GM12878 (cell line): ENCODE results near the gene NUMA1. TPM values are rescaled to one million over a fixed set of nuclear protein-coding genes. Genes with fewer than 3 reads are reported as not detected.

ENCODE experiments used
- ATAC-seq: fragments of 200-7000 bp; cut with Tn5 transposase; 3 replicates; pipeline ENCODE4 v1.9.1; 2020; ENCODE audit warnings: mild to moderate bottlenecking, moderate library complexity
- BruUV-seq: library from RNA; stranded (reverse); fragments of 400-500 nt; replicated peaks from 2 replicates; lab custom pipeline; 2021; lab: Mats Ljungman, UMichigan
- CTCF ChIA-PET: fragments of 300-600 bp; sonication (Branson Sonifier 250); formaldehyde crosslinking; extraction: SDS; loops from one replicate; lab custom pipeline; 2021; ENCODE audit warnings: inconsistent platforms; lab: Yijun Ruan, JAX
- POLR2A ChIA-PET: fragments of 350-600 bp; formaldehyde crosslinking; extraction: SDS; loops from one replicate; lab custom pipeline; 2021; ENCODE audit warnings: inconsistent platforms; lab: Charles Lee
- RAD21 ChIA-PET: fragments of 300-600 bp; sonication (Branson Sonifier 250); formaldehyde crosslinking; loops from one replicate; lab custom pipeline; 2023; ENCODE audit warnings: antibody characterized with exemption; ENCODE audit not compliant: unreplicated experiment; lab: Charles Lee
- SMC1A ChIA-PET: fragments of 300-600 bp; sonication (Branson Sonifier 250); formaldehyde crosslinking; loops from one replicate; lab custom pipeline; 2023; ENCODE audit not compliant: unreplicated experiment, uncharacterized antibody; lab: Charles Lee
- DNase-seq: peaks from one replicate; pipeline ENCODE4 v3.0.0-alpha.2; 2011; ENCODE audit warnings: low read depth, low spot score
- FAIRE-seq: peaks from 3 replicates; lab custom pipeline; 2011; peaks lifted over from hg19 to GRCh38; lab: Jason Lieb, UNC
- H2AFZ ChIP-seq: 2 replicates; pipeline ENCODE4 v1.6.0; 2011; ENCODE audit warnings: low read depth, low read length, control low read depth; ENCODE audit not compliant: control insufficient read depth
- H3K27ac ChIP-seq: 2 replicates; pipeline ENCODE4 v1.5.1; 2011; ENCODE audit warnings: control low read depth; ENCODE audit not compliant: control insufficient read depth, insufficient read depth
- H3K27me3 ChIP-seq, 2 experiments: replicated peaks in 1 of 2; 2 replicates each; pipeline versions ENCODE4 v1.6.0 to v1.6.1; 2011; ENCODE audit warnings: low read length in 1 of 2; ENCODE audit not compliant: control insufficient read depth in 2 of 2, insufficient read depth in 2 of 2
- H3K36me3 ChIP-seq, 2 experiments: 2 replicates each; pipeline ENCODE4 v1.5.1; 2011; ENCODE audit warnings: low read length in 1 of 2; ENCODE audit not compliant: control insufficient read depth in 2 of 2, insufficient read depth in 2 of 2
- H3K4me1 ChIP-seq: 2 replicates; pipeline ENCODE4 v1.6.1; 2011; ENCODE audit warnings: mild to moderate bottlenecking, low read length, moderate library complexity, mixed read lengths; ENCODE audit not compliant: control insufficient read depth, insufficient read depth
- H3K4me2 ChIP-seq: 2 replicates; pipeline ENCODE4 v1.6.0; 2011; ENCODE audit warnings: control low read depth; ENCODE audit not compliant: control insufficient read depth, insufficient read depth
- H3K4me3 ChIP-seq: fragments of 200-600 bp; sonication (generic); 2 replicates; pipeline ENCODE4 v1.5.1; 2016
- H3K79me2 ChIP-seq: 2 replicates; pipeline ENCODE4 v1.6.0; 2011; ENCODE audit warnings: low read length; ENCODE audit not compliant: control insufficient read depth, insufficient read depth
- H3K9ac ChIP-seq: 2 replicates; pipeline ENCODE4 v1.8.0; 2011; ENCODE audit warnings: low read length, control low read depth, mixed read lengths; ENCODE audit not compliant: control insufficient read depth, insufficient read depth
- H3K9me3 ChIP-seq: replicated peaks from 3 replicates; pipeline ENCODE4 v1.5.1; 2011; ENCODE audit warnings: mild to moderate bottlenecking, low read length; ENCODE audit not compliant: control insufficient read depth, insufficient read depth
- H4K20me1 ChIP-seq: 2 replicates; pipeline ENCODE4 v1.6.0; 2011; ENCODE audit not compliant: control insufficient read depth, insufficient read depth
- EED ChIP-seq: sonication (generic); IDR thresholded peaks from 2 replicates; pipeline ENCODE4 v1.6.1; 2016; ENCODE audit warnings: antibody characterized with exemption, low read depth
- ELK1 ChIP-seq: IDR thresholded peaks from 2 replicates; pipeline ENCODE4 v1.6.1; 2012; ENCODE audit warnings: low read depth, low read length, improper control_type of control experiment
- ETV6 ChIP-seq, 2 experiments: fragments of 450-650 bp in 1 of 2; IDR thresholded peaks in 1 of 2; conservative IDR thresholded peaks in 1 of 2; 2 replicates each; pipeline ENCODE4 v1.6.1; 2014; ENCODE audit warnings: antibody characterized with exemption in 1 of 2, borderline replicate concordance in 1 of 2, low read depth in 1 of 2, mild to moderate bottlenecking in 1 of 2, moderate library complexity in 1 of 2
- GABPA ChIP-seq: IDR thresholded peaks from 2 replicates; pipeline ENCODE4 v1.6.1; 2014; ENCODE audit warnings: antibody characterized with exemption, low read depth, mild to moderate bottlenecking, inconsistent platforms
- HDGF ChIP-seq: fragments of 450-650 bp; IDR thresholded peaks from 2 replicates; pipeline ENCODE4 v1.6.1; 2016; ENCODE audit warnings: antibody characterized with exemption
- KAT2A ChIP-seq: conservative IDR thresholded peaks from 2 replicates; pipeline ENCODE4 v1.6.1; 2011; ENCODE audit warnings: low read depth, low read length; ENCODE audit not compliant: control insufficient read depth
- MEF2A ChIP-seq: IDR thresholded peaks from 2 replicates; pipeline ENCODE4 v1.6.1; 2011; ENCODE audit warnings: low read depth, mild to moderate bottlenecking, low read length, moderate library complexity; ENCODE audit not compliant: insufficient read depth
- NR2C2 ChIP-seq: IDR thresholded peaks from 2 replicates; pipeline ENCODE4 v1.6.1; 2011; ENCODE audit warnings: borderline replicate concordance, low read depth; ENCODE audit not compliant: control insufficient read depth, insufficient read length
- POU2F2 ChIP-seq: IDR thresholded peaks from 3 replicates; pipeline ENCODE4 v1.6.1; 2011; ENCODE audit warnings: low read depth, mild to moderate bottlenecking, low read length, borderline replicate concordance
- RELA ChIP-seq: fragments of 450-650 bp; IDR thresholded peaks from 2 replicates; pipeline ENCODE4 v1.8.0; 2014; ENCODE audit warnings: borderline replicate concordance; ENCODE audit not compliant: partially characterized antibody
- RFX5 ChIP-seq: IDR thresholded peaks from 2 replicates; pipeline ENCODE4 v1.6.1; 2011; ENCODE audit warnings: low read depth, low read length, improper control_type of control experiment
- SPI1 ChIP-seq: IDR thresholded peaks from 2 replicates; pipeline ENCODE4 v1.6.1; 2011; ENCODE audit warnings: low read depth, mild to moderate bottlenecking, low read length, moderate library complexity, borderline replicate concordance; ENCODE audit not compliant: insufficient read depth
- SUZ12 ChIP-seq: fragments of 200-600 bp; sonication (generic); IDR thresholded peaks from one replicate; pipeline ENCODE4 v1.6.1; 2018; ENCODE audit warnings: antibody characterized with exemption, mild to moderate bottlenecking; ENCODE audit not compliant: unreplicated experiment
- WGBS: methylation state at CpG from one replicate; pipeline ENCODE4 v1.1.6; 2016; ENCODE audit warnings: low lambda C conversion rate; ENCODE audit not compliant: insufficient replicate concordance, insufficient coverage; ENCODE audit errors: missing lambda C conversion rate; 5-methylcytosine and 5-hydroxymethylcytosine counted together
- in situ Hi-C: fragments of 300-500 bp; cut with MboI; formaldehyde crosslinking; loops from 9 replicates; pipeline ENCODE4 v1.14.3; 2018; ENCODE audit warnings: mixed read lengths
- intact Hi-C: fragments of 100-400 bp; cut with micrococcal nuclease; formaldehyde crosslinking; loops from one replicate; pipeline ENCODE4 v1.14.2; 2022; ENCODE audit not compliant: unreplicated experiment
- polyA plus RNA-seq, 11 experiments: library from polyadenylated mRNA; depleted of rRNA in 4 of 11; unstranded in 6 of 11; stranded (reverse) in 5 of 11; fragments of >200 nt; fragmentation: Nextera tagmentation in 4 of 11; fragmentation: Illumina TruSeq in 1 of 11; extraction: Ambion mirVana in 4 of 11; extraction: Trizol in 1 of 11; gene quantifications; 1 replicate in 1 of 11; 2 replicates in 10 of 11; pipeline versions ENCODE4 v1.2.1 to v1.2.3, GENCODE V29; 2011 to 2016; ENCODE audit warnings: inconsistent platforms in 2 of 11, missing spikeins in 2 of 11, low read depth in 1 of 11
- total RNA-seq, 4 experiments: library from RNA; depleted of rRNA in 3 of 4; stranded (reverse); fragments of >200 nt in 3 of 4; fragmentation: Illumina TruSeq in 1 of 4; extraction: Trizol in 1 of 4; gene quantifications; 2 replicates each; pipeline versions ENCODE4 v1.2.1 to v1.2.3, GENCODE V29; 2013 to 2021
- TF ChIP-seq, protein P1 (sequence below): fragments of 450-650 bp; IDR thresholded peaks from 2 replicates; pipeline ENCODE4 v1.6.1; 2017; ENCODE audit warnings: mild to moderate bottlenecking, moderate library complexity
- TF ChIP-seq, protein P2 (sequence below): IDR thresholded peaks from 2 replicates; pipeline ENCODE4 v1.6.1; 2011; ENCODE audit warnings: borderline replicate concordance, low read depth, mild to moderate bottlenecking, moderate library complexity, mixed read lengths, low read length; ENCODE audit not compliant: insufficient read depth; ENCODE audit errors: extremely low read length

The NUMA1 gene
- total and polyA plus RNA-seq, 10 of the 15 experiments (the other 5 are each of a cell fraction or from before 2014, with no cell fraction given): 5.5 to 111 (median 61.0) TPM

GRCh38 chr11:72007587-72007986 lies 72.8 kb downstream of the NUMA1 start:
- CTCF ChIA-PET: interaction anchor here (1.4 to 2.1 kb wide), 3 partner anchors 30 to 84 kb away, joined by 3 to 16 read pairs (median 4); no protein-coding TSS in a partner anchor
- 91% methylated on average over 5 of the region's 5 CpGs for WGBS
- Histone ChIP-seq H3K9me3 (no peaks in the 10 kb centered on the region), H3K4me1 (no peaks in the 10 kb centered on the region), H4K20me1 (0 out of 2 replicates have a peak, but pooled peaks cover 3% of the 10 kb centered on the region), H3K9ac (no peak overlapping the region), H3K79me2 (no peaks in the 10 kb centered on the region), H3K4me3 (no peak overlapping the region), H3K27me3 (no peaks in the 10 kb centered on the region), H3K27ac (no peak overlapping the region), H2AFZ (no peak overlapping the region), H3K4me2 (no peak overlapping the region), H3K36me3 (peaks cover 46 to 69% of the 10 kb centered on the region in 2 experiments; a peak in 3 of 4 replicates)
- TF ChIP-seq MEF2A (no peak), SPI1 (no peak), HDGF (no peak), KAT2A (no peak), EED (no peak), RFX5 (no peak), ETV6 (conservative IDR thresholded peaks at IDR 0.05 in 1 of 2, IDR thresholded peaks at IDR 0.05 in 1 of 2; ENCODE audit: borderline replicate concordance in 1 of 2, low read depth in 1 of 2) (no peak), GABPA (no peak), NR2C2 (no peak), SUZ12 (no peak), ELK1 (no peak), RELA (no peak), POU2F2 (no peak)
- TF ChIP-seq, protein P1, sequence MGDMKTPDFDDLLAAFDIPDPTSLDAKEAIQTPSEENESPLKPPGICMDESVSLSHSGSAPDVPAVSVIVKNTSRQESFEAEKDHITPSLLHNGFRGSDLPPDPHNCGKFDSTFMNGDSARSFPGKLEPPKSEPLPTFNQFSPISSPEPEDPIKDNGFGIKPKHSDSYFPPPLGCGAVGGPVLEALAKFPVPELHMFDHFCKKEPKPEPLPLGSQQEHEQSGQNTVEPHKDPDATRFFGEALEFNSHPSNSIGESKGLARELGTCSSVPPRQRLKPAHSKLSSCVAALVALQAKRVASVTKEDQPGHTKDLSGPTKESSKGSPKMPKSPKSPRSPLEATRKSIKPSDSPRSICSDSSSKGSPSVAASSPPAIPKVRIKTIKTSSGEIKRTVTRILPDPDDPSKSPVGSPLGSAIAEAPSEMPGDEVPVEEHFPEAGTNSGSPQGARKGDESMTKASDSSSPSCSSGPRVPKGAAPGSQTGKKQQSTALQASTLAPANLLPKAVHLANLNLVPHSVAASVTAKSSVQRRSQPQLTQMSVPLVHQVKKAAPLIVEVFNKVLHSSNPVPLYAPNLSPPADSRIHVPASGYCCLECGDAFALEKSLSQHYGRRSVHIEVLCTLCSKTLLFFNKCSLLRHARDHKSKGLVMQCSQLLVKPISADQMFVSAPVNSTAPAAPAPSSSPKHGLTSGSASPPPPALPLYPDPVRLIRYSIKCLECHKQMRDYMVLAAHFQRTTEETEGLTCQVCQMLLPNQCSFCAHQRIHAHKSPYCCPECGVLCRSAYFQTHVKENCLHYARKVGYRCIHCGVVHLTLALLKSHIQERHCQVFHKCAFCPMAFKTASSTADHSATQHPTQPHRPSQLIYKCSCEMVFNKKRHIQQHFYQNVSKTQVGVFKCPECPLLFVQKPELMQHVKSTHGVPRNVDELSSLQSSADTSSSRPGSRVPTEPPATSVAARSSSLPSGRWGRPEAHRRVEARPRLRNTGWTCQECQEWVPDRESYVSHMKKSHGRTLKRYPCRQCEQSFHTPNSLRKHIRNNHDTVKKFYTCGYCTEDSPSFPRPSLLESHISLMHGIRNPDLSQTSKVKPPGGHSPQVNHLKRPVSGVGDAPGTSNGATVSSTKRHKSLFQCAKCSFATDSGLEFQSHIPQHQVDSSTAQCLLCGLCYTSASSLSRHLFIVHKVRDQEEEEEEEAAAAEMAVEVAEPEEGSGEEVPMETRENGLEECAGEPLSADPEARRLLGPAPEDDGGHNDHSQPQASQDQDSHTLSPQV: no peak
- TF ChIP-seq, protein P2, sequence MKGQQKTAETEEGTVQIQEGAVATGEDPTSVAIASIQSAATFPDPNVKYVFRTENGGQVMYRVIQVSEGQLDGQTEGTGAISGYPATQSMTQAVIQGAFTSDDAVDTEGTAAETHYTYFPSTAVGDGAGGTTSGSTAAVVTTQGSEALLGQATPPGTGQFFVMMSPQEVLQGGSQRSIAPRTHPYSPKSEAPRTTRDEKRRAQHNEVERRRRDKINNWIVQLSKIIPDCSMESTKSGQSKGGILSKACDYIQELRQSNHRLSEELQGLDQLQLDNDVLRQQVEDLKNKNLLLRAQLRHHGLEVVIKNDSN: no peak
- intact Hi-C loops (no loop called here), in situ Hi-C loops (no loop called here)
- POLR2A ChIA-PET: interaction anchor here (1.2 kb wide), 1 partner anchor 29 kb away, joined by 4 read pairs; no protein-coding TSS in a partner anchor
- no peak for ATAC-seq
- no peak for DNase-seq
- BruUV-seq: no TSS peak
- SMC1A ChIA-PET: interaction anchor here (0.9 to 2.0 kb wide), 5 partner anchors 8 to 83 kb away, joined by 3 to 7 read pairs (median 4); partner anchors contain the start of gene IL18BP
- FAIRE-seq: no peak
- RAD21 ChIA-PET: interaction anchor here (1.2 kb wide), 1 partner anchor 17 kb away, joined by 3 read pairs; no protein-coding TSS in a partner anchor
